Activated CD8-positive, alpha-beta memory T cell treated with anti-CD3 and anti-CD28 coated beads, Interleukin-2, amount 50 U/mL, for 48 hours (primary cell): Measurements from ENCODE around the gene KNDC1.

Source experiments
- DNase-seq: peaks from one replicate; pipeline ENCODE4 v3.0.0-alpha.2; 2020

KNDC1 gene

DNA sequence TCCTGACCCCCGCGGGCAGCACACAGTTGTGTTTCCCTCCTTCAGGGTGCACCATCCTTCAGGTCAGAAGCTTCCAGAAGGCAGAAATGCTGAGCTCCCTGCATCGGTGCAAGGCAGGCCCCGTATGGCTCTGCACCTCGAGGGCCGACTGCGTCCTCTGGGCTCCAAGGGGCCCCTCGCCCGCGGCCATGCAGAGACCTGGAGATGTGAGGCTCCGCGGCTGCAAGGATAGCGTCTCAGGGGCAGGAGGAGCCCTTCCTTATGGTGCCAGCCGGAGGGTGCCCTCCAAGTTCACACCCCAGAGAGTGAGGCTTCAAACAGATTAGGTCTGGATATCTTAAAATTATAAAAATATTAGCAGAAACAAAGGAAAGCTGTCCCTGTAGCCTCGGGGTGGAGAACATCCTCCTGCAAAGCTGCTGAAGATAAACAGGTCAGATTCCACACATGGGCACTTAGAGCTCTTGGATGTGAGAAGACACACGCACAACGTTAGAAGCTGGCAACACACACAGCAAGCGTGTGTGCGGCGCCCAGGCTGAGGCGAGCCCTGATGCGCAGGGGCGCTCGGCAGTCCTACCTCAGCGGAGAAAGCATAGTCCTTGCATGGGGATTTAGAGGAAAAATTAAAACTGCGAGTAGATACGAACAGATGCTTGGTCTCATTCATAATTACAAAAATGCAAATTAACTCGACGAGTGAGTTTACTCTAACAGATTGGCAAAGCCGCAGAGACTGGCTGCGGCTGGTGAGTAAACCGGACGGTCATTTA is 20.4 kb downstream of the KNDC1 start:
- DNase-seq, result no peak

DNA sequence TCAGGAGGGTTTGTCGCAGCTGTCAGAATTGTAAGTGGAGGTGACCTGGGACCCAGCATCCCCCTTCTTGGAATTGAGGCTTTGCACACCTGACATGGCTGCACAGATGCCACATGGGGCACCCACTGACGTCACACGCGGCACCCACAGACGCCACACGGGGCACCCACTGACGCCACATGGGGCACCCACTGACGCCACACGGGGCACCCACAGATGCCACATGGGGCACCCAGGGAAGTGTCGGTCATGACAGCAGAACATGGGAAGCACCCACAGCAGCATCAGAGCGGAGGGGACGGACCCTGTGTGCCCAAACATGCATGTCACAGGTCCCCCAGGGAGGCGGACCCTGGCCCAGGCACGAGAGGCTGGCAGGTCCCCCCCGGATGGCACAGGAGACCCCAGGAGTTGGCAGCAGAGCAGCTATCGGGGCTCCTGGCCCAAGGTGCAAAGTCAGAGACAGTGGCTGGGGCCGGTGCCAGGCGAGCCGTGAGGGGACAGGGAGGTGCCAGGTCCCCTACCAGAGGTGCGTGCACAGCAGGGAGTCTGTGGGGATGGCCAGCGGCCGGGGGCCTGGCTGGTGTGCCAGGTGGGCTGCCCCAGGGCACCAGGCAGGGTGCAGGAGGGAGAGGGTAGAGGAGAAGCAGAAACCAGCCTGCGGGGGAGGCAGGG is 21.1 kb downstream of the KNDC1 start:
- DNase-seq, result no peak

DNA sequence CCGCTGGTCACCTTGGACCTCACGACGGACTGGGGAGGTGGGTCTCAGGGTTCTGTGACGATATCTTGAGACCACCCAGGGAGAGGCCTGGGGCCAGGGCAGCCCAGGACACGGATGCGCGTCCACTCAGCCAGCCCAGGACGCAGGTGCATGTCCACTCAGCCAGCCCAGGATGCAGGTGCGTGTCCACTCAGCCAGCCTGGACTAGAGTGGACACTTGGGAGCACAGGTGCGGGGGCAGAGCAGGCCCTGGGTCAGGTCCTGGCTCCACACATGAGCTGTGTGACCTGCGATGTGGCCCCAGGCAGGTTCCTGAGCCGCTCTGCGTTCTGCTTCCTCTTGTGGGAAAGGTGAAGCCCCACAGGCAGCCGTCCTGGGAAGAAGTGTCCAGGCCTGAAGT is 22.2 kb downstream of the KNDC1 start:
- no peak for DNase-seq

DNA sequence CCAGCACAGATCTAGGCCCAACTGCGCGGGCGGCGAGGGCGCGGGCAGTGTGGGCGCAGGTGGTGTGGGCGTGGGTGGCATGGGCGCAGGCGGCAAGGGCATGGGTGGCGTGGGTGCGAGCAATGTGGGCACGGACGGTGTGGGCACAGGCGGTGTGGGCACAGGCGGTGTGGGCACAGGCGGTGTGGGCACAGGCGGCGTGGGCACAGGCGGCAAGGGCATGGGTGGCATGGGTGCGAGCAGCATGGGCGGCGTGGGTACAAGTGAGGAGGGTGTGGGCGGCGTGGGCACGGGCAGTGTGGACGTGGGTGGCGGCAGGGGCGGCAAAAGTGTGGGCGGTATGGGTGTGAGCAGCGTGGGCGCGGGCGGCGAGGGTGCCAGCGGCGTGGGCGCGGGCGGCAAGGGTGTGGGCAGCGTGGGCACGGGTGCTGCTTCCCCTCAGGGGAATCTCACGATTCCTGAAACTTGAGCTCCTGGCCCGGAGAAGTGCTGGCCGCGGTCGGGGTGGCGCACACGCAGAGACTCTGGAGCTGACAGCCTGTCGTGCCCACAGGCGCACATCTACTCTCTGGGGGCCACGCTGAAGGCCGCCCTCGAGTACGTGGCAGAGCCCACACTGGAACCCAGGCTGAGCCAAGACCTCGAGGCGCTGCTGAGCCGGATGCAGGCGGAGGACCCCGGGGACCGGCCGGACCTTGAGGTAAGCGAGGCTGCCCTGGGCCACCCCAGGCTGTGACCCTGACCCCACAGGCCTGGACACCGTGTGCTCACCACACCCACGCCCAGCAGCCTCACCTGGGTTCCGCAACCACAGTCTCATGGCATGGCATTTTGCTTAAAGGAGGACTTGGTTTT is 23.0 kb downstream of the KNDC1 start:
- DNase-seq, result no peak

- DNase-seq, result no peak
Measured at GRCh38 chr10:133183646-133184378, 23.8 kb downstream of the KNDC1 start.

GRCh38 chr10:133184591-133185244 is 24.7 kb downstream of the KNDC1 start:
- DNase-seq, result no peak

- no peak for DNase-seq
Measured at GRCh38 chr10:133185421-133185820, 25.4 kb downstream of the KNDC1 start.

DNA sequence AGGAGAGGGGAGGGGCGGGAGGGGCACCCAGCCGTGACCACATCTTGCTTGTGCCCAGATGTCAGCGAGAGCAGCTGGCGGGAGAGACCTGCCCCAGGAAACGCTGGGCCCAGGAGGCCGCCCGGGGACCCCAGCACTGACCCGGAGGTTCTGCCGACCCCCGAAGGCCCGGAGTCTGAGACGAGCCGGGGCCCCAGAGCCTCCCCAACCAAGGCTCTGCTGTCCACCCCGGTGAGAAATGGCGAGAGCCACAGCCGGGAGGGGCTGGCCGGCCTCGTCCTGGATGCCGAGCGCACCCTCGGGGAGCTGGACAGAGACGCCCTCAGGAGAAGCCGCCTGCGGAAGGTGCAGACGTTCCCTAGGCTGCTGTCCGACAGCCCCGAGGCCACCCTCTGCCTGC is 25.9 kb downstream of the KNDC1 start:
- no peak for DNase-seq

DNA sequence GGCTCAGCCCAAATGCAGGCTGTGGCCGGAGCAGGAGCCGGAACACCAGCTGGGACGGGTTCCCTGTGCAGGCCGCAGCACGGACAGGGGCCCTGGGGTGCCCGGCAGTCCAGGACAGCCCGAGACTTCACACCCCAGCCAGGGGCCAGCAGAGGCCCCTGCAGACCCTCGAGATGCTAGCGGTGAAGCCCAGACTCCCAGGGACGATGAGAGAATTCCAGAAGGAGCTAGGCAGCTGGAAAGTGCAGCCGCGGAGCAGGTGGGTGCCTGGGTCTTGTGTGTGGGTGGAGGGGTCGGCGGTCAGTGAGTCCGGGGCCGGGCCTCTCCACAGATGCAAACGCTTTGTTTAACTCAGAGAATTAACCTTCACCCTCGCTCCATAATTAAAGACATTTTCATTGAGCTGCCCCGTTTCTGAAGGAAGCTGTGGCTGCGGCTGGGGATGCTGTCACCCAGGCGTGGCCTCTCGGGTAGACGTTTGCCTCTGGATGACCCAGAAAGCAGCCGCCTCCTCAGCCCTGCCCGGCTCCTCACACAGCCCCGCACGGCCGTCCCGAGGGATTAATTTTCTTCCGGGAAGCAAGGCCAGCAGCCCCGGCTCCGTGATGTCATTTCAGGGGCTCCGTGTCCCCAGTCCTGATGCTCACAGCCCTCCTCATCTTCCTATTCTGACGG is 26.5 kb downstream of the KNDC1 start:
- DNase-seq, result no peak

- no peak for DNase-seq
Measured at GRCh38 chr10:133187091-133187905, 27.3 kb downstream of the KNDC1 start.

GRCh38 chr10:133187906-133188681 is 28.1 kb downstream of the KNDC1 start:
- DNase-seq, result no peak

- no peak for DNase-seq
Measured at GRCh38 chr10:133189256-133189655, 29.2 kb downstream of the KNDC1 start.

GRCh38 chr10:133189726-133190125 is 29.7 kb downstream of the KNDC1 start:
- DNase-seq, result no peak

DNA sequence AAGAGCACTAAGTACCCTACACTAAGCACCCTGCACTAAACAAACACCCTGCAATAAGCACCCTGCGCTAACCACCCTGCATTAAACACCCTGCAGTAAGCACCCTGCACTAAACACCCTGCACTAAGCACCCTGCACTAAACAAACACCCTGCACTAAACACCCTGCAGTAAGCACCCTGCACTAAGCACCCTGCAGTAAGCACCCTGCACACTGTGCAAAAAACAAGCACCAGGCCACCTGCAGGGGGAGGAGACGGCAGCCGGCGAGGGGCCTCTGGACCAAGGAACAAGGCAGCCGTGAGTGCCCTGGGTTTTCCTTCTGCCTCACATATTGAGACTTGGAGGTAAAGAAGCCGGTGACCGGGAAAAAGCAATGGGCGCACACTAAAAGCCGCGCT is 30.2 kb downstream of the KNDC1 start:
- DNase-seq, result no peak

DNA sequence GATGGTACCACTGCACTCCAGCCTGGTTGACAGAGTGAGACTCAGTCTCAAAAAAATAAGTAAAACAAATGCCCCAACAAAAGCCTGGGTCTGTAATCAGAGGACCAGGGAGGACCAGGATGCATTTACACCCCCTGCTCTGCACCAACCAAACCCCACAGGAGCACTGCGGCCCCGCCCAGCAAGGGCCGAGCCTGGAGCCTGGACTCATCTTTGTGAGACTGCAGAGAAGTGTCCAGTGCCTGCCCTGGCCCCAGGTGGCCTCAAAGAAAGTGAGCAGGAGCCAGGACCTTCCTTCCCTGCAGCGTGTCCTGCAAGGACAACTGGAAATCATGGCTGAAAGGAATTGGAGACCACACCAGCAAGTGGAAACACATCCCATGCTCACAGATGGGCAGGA is 31.6 kb downstream of the KNDC1 start:
- DNase-seq, result no peak

GRCh38 chr10:133194151-133194550 is 34.1 kb downstream of the KNDC1 start:
- no peak for DNase-seq

DNA sequence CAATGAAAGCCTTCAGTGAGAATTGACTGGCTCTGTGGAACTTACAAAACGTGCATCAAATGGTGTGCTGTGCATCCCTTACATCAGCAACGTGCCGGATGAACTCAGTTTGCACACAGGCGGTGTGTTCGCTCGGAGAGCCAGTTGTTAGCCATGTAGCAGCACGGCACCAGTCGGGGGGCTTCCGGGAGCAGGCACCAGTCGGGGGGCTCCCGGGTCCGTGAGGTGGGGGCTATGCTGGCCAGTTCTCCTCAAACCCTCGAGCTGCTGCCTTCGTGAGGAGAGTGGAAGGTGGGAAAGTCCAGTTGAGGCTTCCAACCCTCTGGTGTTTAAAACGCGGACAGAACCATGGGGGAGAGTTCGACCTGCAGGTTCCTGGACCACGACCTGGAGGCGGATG is 35.1 kb downstream of the KNDC1 start:
- DNase-seq, result no peak

DNA sequence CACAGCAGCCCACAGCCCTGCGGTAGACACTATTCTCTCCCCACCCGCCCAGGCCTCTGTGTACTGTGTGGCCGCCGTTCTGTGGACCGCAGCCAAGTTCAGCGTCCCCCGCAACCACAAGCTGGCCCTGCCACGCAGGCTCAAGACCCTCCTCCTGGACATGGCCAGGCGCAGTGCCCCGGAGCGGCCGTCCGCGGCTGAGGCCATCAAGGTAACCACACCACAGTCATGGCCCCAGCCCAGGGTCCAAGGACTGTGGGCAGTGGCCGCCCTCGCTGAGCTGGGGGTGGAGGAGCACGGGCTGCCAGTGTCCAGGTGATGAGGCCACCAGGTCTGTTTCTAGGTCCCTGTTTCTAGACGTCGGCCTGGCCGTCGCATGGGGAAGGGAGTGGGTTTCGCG is 35.6 kb downstream of the KNDC1 start:
- DNase-seq, result no peak

DNA sequence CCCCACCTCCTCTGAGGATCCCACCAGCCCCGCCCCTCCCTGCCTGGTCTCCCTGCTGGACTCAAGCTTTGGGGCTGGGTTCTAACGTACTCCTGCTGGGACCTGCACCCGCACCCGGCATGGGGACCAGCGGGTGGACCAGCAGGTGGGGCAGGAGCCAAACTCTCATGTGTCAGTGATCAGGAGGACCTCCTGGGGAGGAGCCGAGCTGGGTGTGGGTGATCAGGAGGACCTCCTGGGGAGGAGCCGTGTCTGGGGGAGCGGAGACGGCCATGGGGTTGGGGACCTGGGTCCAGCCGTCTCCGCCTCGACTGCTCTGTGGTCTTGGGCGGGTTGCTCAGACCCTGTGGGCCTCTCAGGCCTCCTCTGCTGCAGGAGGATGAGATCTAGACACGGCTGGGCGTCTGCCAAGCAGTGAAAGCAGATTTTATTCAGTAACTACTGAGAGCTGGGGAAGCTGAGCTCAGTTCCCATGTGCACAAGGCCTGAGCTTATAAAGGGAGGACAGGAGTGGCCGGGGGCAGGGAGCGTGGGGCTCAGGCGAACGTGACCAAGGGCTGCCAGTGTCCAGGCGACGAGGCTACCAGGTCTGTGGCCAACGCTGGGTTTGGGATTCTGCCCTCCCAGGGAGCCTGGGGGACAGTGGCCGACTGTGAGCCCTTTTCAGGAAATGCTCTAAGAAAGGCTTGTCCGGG is 36.3 kb downstream of the KNDC1 start:
- DNase-seq, result no peak
